ENCODE measurements around the gene OR10D3.

DNA sequence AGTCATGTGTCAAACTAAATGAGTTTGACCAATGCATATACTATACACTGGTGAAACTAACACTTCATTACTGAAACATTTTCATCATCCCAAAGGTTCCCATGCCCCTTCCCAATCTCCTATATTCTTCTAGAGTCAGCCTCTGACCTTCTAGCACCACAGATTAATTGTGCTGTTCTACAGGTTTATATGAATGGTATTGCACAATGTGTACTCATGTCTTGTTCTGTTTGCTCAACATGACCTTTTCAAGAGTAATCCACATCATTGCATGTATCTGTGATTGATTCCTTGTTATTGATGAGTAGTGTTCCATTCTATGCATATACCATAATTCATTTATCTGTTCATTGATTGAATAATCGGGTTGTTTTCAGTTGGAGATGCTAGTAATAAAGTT is 50.2 kb downstream of the OR10D3 start:
- TF ChIP-seq, protein P1, sequence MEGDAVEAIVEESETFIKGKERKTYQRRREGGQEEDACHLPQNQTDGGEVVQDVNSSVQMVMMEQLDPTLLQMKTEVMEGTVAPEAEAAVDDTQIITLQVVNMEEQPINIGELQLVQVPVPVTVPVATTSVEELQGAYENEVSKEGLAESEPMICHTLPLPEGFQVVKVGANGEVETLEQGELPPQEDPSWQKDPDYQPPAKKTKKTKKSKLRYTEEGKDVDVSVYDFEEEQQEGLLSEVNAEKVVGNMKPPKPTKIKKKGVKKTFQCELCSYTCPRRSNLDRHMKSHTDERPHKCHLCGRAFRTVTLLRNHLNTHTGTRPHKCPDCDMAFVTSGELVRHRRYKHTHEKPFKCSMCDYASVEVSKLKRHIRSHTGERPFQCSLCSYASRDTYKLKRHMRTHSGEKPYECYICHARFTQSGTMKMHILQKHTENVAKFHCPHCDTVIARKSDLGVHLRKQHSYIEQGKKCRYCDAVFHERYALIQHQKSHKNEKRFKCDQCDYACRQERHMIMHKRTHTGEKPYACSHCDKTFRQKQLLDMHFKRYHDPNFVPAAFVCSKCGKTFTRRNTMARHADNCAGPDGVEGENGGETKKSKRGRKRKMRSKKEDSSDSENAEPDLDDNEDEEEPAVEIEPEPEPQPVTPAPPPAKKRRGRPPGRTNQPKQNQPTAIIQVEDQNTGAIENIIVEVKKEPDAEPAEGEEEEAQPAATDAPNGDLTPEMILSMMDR (IDR thresholded peaks at IDR 0.05; ENCODE audit: low read depth, low read length, missing input control), result no peak
- TF ChIP-seq, protein P2, sequence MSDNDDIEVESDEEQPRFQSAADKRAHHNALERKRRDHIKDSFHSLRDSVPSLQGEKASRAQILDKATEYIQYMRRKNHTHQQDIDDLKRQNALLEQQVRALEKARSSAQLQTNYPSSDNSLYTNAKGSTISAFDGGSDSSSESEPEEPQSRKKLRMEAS (IDR thresholded peaks at IDR 0.05), result no peak

Measured in liver (tissue), 2 donors.